HG03196 (cell line): ENCODE results near the gene NSG1.
"Not testable (repeated sequence)": the region's sequence is repeated elsewhere in the genome, so short reads cannot be mapped to it uniquely, and the experiment has no call there.

ENCODE experiments used
- ATAC-seq: cut with Tn5 transposase; IDR thresholded peaks from one replicate; pipeline ENCODE4 v1.9.1; 2021; ENCODE audit not compliant: unreplicated experiment

The NSG1 gene

GRCh38 chr4:4415107-4415805 is 28.4 kb downstream of the NSG1 start:
- no peak for ATAC-seq

- no peak for ATAC-seq
Observed at GRCh38 chr4:4415806-4416805, 29.2 kb downstream of the NSG1 start.

GRCh38 chr4:4416981-4417380 is 30.1 kb downstream of the NSG1 start:
- ATAC-seq = no peak

GRCh38 chr4:4417886-4418285 is 31.0 kb downstream of the NSG1 start:
- ATAC-seq = no peak

GRCh38 chr4:4418676-4419390 is 31.9 kb downstream of the NSG1 start:
- no peak for ATAC-seq

GRCh38 chr4:4419896-4420295 is 33.0 kb downstream of the NSG1 start:
- ATAC-seq = no peak

- no peak for ATAC-seq
Observed at GRCh38 chr4:4420421-4420820, 33.5 kb downstream of the NSG1 start.

- ATAC-seq = no peak
Observed at GRCh38 chr4:4421356-4421755, 34.5 kb downstream of the NSG1 start.

GRCh38 chr4:4422117-4422516 is 35.2 kb downstream of the NSG1 start:
- ATAC-seq = not testable (repeated sequence)

GRCh38 chr4:4422856-4423499 is 36.1 kb downstream of the NSG1 start:
- no peak for ATAC-seq

GRCh38 chr4:4423706-4424498 is 37.0 kb downstream of the NSG1 start:
- ATAC-seq = no peak

GRCh38 chr4:4424499-4425115 is 37.7 kb downstream of the NSG1 start:
- no peak for ATAC-seq

- ATAC-seq = no peak
Observed at GRCh38 chr4:4425119-4425690, 38.3 kb downstream of the NSG1 start.

GRCh38 chr4:4425696-4426095 is 38.8 kb downstream of the NSG1 start:
- no peak for ATAC-seq

- no peak for ATAC-seq
Observed at GRCh38 chr4:4426511-4427120, 39.7 kb downstream of the NSG1 start.

- no peak for ATAC-seq
Observed at GRCh38 chr4:4427121-4427870, 40.4 kb downstream of the NSG1 start.

GRCh38 chr4:4427886-4428285 is 41.0 kb downstream of the NSG1 start:
- no peak for ATAC-seq
